Peyer's patch (tissue), 4 donors: ENCODE measurements around the gene BBLN. TPM values are rescaled to one million over a fixed set of nuclear protein-coding genes. Genes with fewer than 3 reads are reported as not detected.
A peak's percentile ranks its signal among the peaks of the same experiment; 100 is the strongest.

Experiments
- DNase-seq, 3 donors: peaks; one replicate each; pipeline ENCODE4 v3.0.0-alpha.2; 2017 to 2019
- H3K27ac ChIP-seq, 4 donors: fragments of 200-600 bp; sonication (generic); one replicate each; pipeline ENCODE4 v1.5.1; 2016 to 2019
- H3K27me3 ChIP-seq, 2 donors: fragments of 200-600 bp; sonication (generic); one replicate each; pipeline ENCODE4 v1.5.1; 2019
- H3K36me3 ChIP-seq, 3 donors: fragments of 200-600 bp; sonication (generic); one replicate each; pipeline ENCODE4 v1.5.1; 2016 to 2019
- H3K4me1 ChIP-seq, 4 donors: fragments of 200-600 bp; sonication (generic); one replicate each; pipeline ENCODE4 v1.5.1; 2016 to 2019
- H3K4me3 ChIP-seq, 4 donors: fragments of 200-600 bp; sonication (generic); 1 replicate in 3 of 4; 2 replicates in 1 of 4; pipeline ENCODE4 v1.5.1; 2016 to 2019; ENCODE audit warnings: mild to moderate bottlenecking in 1 of 4
- H3K9me3 ChIP-seq, 4 donors: fragments of 200-600 bp; sonication (generic); one replicate each; pipeline ENCODE4 v1.5.1; 2016 to 2019; ENCODE audit warnings: mild to moderate bottlenecking in 1 of 4
- POLR2A ChIP-seq, 2 donors: fragments of 450-650 bp; IDR thresholded peaks; one replicate each; pipeline ENCODE4 v1.5.1; 2017; ENCODE audit warnings: antibody characterized with exemption in 2 of 2, mild to moderate bottlenecking in 2 of 2, moderate library complexity in 2 of 2
- total RNA-seq, 4 donors: library from RNA; depleted of rRNA; stranded (reverse); fragments of >200 nt; gene quantifications; one replicate each; pipeline ENCODE4 v1.1.0, GENCODE V29; 2016
- TF ChIP-seq, protein P1 (sequence below), 6 experiments: fragments of 450-650 bp in 4 of 6; fragments of 200-600 bp in 2 of 6; sonication (generic) in 1 of 6; IDR thresholded peaks; one replicate each; pipeline ENCODE4 v1.5.1; 2017 to 2019; ENCODE audit warnings: antibody characterized with exemption in 6 of 6, mild to moderate bottlenecking in 3 of 6, moderate library complexity in 1 of 6

BBLN gene
- total RNA-seq, 4 donors from 2014 or later, result 38.8 to 93.7 (median 70.2) TPM

GRCh38 chr9:128116104-128117083, 43.7 kb upstream of the BBLN start:
- peak overlapping the region; percentile 40 to 98 (median 96) for H3K27ac ChIP-seq
- no peak overlapping the region for H3K4me3 ChIP-seq
- DNase-seq, result peak in 2 of 3 donors; percentile 49 to 51

GRCh38 chr9:128117613-128118471, 42.2 kb upstream of the BBLN start:
- no peak overlapping the region for H3K4me3 ChIP-seq
- TF ChIP-seq, protein P1, sequence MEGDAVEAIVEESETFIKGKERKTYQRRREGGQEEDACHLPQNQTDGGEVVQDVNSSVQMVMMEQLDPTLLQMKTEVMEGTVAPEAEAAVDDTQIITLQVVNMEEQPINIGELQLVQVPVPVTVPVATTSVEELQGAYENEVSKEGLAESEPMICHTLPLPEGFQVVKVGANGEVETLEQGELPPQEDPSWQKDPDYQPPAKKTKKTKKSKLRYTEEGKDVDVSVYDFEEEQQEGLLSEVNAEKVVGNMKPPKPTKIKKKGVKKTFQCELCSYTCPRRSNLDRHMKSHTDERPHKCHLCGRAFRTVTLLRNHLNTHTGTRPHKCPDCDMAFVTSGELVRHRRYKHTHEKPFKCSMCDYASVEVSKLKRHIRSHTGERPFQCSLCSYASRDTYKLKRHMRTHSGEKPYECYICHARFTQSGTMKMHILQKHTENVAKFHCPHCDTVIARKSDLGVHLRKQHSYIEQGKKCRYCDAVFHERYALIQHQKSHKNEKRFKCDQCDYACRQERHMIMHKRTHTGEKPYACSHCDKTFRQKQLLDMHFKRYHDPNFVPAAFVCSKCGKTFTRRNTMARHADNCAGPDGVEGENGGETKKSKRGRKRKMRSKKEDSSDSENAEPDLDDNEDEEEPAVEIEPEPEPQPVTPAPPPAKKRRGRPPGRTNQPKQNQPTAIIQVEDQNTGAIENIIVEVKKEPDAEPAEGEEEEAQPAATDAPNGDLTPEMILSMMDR (IDR thresholded peaks at IDR 0.05), result peak; percentile 100
- peak in 1 of 2 donors; percentile 44 for TF ChIP-seq POLR2A (IDR thresholded peaks at IDR 0.05)
- H3K27me3 ChIP-seq, result no peaks in the 10 kb centered on the region
- DNase-seq, result peak; percentile 89 to 98 (median 97)
- H3K4me1 ChIP-seq, result peaks cover 0 to 26% (median 10%) of the 10 kb centered on the region in 4 donors
- H3K36me3 ChIP-seq, result peaks cover 0 to 26% (median 0%) of the 10 kb centered on the region in 3 donors
- H3K9me3 ChIP-seq, result no peaks in the 10 kb centered on the region
- H3K27ac ChIP-seq, result peak overlapping the region in 2 of 4 donors; percentile 10 to 16

More at GRCh38 chr9:128116104-128117083, 43.7 kb upstream of the BBLN start:
- Histone ChIP-seq H3K9me3 (no peaks in the 10 kb centered on the region), H3K4me1 (peaks cover 0 to 27% (median 10%) of the 10 kb centered on the region in 4 donors), H3K36me3 (peaks cover 0 to 15% (median 0%) of the 10 kb centered on the region in 3 donors), H3K27me3 (no peaks in the 10 kb centered on the region)
- TF ChIP-seq POLR2A (IDR thresholded peaks at IDR 0.05), result no peak
- TF ChIP-seq, protein P1 (IDR thresholded peaks at IDR 0.05), result no peak

- H3K4me3 ChIP-seq, result no peak overlapping the region
- H3K27me3 ChIP-seq, result no peaks in the 10 kb centered on the region
- DNase-seq, result no peak
- TF ChIP-seq, protein P1 (IDR thresholded peaks at IDR 0.05), result no peak
- no peak for TF ChIP-seq POLR2A (IDR thresholded peaks at IDR 0.05)
- H3K4me1 ChIP-seq, result peaks cover 0 to 26% (median 10%) of the 10 kb centered on the region in 4 donors
- peaks cover 0 to 32% (median 0%) of the 10 kb centered on the region in 3 donors for H3K36me3 ChIP-seq
- H3K9me3 ChIP-seq, result no peaks in the 10 kb centered on the region
- H3K27ac ChIP-seq, result no peak overlapping the region
These were observed 41.6 kb upstream of the BBLN start for GRCh38 chr9:128118472-128118857.

- H3K4me1 ChIP-seq, result peaks cover 0 to 26% (median 10%) of the 10 kb centered on the region in 4 donors
- no peaks in the 10 kb centered on the region for H3K9me3 ChIP-seq
- no peak for TF ChIP-seq POLR2A (IDR thresholded peaks at IDR 0.05)
- TF ChIP-seq, protein P1 (IDR thresholded peaks at IDR 0.05), result no peak
- H3K4me3 ChIP-seq, result no peak overlapping the region
- H3K27me3 ChIP-seq, result no peaks in the 10 kb centered on the region
- peaks cover 0 to 39% (median 0%) of the 10 kb centered on the region in 3 donors for H3K36me3 ChIP-seq
- H3K27ac ChIP-seq, result no peak overlapping the region
- DNase-seq, result peak in 2 of 3 donors; percentile 39 to 45
These were observed 40.9 kb upstream of the BBLN start for GRCh38 chr9:128118971-128119665.
